Measurements from ENCODE around the gene ROBO2.

The ROBO2 gene

DNA sequence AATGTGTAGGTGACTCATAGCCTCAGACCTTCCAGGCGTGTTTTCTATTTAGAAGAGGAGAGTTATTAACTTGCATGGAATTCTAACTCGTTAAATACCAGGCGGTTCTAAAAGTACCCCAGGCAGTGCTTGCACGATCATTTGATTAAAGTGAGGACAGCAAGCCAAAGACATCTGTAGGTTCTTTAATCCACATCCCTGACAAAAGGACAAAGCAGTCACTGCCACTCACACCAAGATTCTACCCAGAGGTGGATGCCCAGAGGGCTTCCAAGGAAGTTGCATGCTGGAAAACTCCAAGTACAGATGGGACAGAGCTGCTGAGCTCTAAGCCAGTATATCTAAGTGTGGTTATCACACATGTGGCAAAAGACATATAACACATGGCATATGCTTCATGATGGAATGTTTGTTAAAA lies 372.1 kb downstream of the ROBO2 start:
- DNase-seq (ENCODE audit: extremely low read depth, insufficient read length) = no peak
- Histone ChIP-seq H3K27me3 (replicated peaks; ENCODE audit: control insufficient read depth, insufficient read depth, low read length) (no peaks in the 10 kb centered on the region), H3K4me3 (replicated peaks; ENCODE audit: low read depth, low read length) (no peak overlapping the region), H3K36me3 (ENCODE audit: control insufficient read depth, insufficient read depth, low read length) (no peaks in the 10 kb centered on the region)
- TF ChIP-seq, protein P1, sequence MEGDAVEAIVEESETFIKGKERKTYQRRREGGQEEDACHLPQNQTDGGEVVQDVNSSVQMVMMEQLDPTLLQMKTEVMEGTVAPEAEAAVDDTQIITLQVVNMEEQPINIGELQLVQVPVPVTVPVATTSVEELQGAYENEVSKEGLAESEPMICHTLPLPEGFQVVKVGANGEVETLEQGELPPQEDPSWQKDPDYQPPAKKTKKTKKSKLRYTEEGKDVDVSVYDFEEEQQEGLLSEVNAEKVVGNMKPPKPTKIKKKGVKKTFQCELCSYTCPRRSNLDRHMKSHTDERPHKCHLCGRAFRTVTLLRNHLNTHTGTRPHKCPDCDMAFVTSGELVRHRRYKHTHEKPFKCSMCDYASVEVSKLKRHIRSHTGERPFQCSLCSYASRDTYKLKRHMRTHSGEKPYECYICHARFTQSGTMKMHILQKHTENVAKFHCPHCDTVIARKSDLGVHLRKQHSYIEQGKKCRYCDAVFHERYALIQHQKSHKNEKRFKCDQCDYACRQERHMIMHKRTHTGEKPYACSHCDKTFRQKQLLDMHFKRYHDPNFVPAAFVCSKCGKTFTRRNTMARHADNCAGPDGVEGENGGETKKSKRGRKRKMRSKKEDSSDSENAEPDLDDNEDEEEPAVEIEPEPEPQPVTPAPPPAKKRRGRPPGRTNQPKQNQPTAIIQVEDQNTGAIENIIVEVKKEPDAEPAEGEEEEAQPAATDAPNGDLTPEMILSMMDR (IDR thresholded peaks at IDR 0.05; ENCODE audit: insufficient read depth, low read length, poor library complexity, severe bottlenecking) = no peak

DNA sequence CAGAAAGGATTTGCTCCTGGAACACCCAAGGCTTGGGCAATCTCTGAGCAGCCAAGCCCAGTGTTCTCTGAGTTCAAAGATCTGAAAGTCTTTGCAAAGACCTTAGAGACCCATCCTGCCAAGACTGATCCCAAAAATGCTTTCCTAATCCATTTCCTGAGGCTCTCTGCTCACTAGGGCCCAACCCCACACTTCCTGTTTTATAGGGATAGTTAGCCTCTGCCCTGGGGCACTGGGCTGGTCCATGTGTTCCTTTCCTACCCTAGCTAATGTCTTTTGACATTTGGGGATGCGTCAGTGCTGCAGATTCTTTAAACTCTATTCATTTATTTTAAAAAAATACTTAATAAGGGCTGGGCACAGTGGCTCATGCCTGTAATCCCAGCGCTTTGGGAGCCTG lies 372.7 kb downstream of the ROBO2 start:
- no peak for DNase-seq (ENCODE audit: extremely low read depth, insufficient read length)
- TF ChIP-seq, protein P1 (IDR thresholded peaks at IDR 0.05; ENCODE audit: insufficient read depth, low read length, poor library complexity, severe bottlenecking) = no peak
- no peak overlapping the region for H3K4me3 ChIP-seq (replicated peaks; ENCODE audit: low read depth, low read length)
- H3K36me3 ChIP-seq (ENCODE audit: control insufficient read depth, insufficient read depth, low read length) = no peaks in the 10 kb centered on the region
- H3K27me3 ChIP-seq (replicated peaks; ENCODE audit: control insufficient read depth, insufficient read depth, low read length) = no peaks in the 10 kb centered on the region

DNA sequence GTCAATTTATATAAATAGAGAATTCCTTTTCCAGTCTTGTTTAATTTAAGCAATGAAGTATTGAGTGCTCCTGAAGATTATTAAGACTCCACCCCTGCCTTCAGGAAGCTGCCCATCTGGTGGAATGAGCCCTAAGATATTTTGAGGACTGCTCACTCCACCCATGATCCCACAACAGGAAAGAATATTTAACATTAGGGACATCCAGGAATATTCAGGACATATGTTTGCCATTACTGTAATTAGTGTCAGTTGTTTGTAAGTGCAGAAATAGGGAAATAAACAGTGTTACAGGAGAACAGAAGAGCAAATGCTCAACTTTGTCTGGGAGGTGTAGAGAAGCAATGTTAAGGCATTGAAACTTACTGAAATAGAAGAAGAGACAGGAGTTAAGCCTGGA lies 375.0 kb downstream of the ROBO2 start:
- no peak overlapping the region for H3K4me3 ChIP-seq (replicated peaks; ENCODE audit: low read depth, low read length)
- TF ChIP-seq, protein P1 (IDR thresholded peaks at IDR 0.05; ENCODE audit: insufficient read depth, low read length, poor library complexity, severe bottlenecking) = no peak
- H3K36me3 ChIP-seq (ENCODE audit: control insufficient read depth, insufficient read depth, low read length) = no peaks in the 10 kb centered on the region

DNA sequence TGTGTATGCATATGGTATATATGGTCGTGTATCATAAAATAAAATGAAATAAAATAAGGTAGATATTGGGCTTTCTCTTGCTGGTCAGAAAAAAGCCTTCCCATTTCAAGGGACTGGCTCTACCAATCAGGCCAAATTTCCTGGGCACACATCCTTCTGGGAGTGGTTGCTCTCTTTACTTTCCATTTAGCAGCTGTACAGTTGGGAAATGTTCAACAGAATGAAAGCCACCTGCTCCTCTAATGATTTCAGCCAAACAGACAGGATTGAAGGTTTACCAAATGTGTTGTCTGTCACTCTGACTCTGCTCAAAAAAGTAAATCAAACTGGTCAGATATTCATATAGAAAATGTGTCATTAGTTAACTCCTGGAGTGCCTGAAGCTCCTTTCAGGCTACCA lies 380.4 kb downstream of the ROBO2 start:
- TF ChIP-seq, protein P1 (IDR thresholded peaks at IDR 0.05; ENCODE audit: insufficient read depth, low read length, poor library complexity, severe bottlenecking) = no peak
- Histone ChIP-seq H3K4me3 (replicated peaks; ENCODE audit: low read depth, low read length) (no peak overlapping the region), H3K27me3 (replicated peaks; ENCODE audit: control insufficient read depth, insufficient read depth, low read length) (no peaks in the 10 kb centered on the region), H3K36me3 (ENCODE audit: control insufficient read depth, insufficient read depth, low read length) (no peaks in the 10 kb centered on the region)
- DNase-seq (ENCODE audit: extremely low read depth, insufficient read length) = no peak

More for the DNA sequence above, 375.0 kb downstream of the ROBO2 start:
- DNase-seq (ENCODE audit: extremely low read depth, insufficient read length) = no peak
- no peaks in the 10 kb centered on the region for H3K27me3 ChIP-seq (replicated peaks; ENCODE audit: control insufficient read depth, insufficient read depth, low read length)

DNA sequence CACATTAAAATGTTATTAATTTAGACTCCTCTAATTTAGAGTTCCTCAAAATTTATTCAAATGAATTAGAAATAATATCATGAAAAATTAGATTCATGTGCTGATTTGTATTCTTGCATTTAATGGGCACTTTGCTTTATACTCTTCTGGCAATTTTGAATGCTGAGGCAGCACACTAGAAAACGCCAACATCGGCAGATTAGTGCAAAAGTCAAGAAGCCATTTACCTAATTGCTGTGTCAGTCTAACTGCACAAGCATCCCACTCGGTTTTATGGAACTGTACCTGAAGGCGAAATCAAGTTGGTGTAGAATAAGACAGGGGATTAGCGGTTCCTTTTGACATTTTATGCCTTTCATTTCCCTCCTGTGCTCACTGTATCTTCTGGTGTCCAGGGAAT lies 382.0 kb downstream of the ROBO2 start:
- DNase-seq (ENCODE audit: extremely low read depth, insufficient read length) = no peak
- H3K27me3 ChIP-seq (replicated peaks; ENCODE audit: control insufficient read depth, insufficient read depth, low read length) = no peaks in the 10 kb centered on the region
- no peaks in the 10 kb centered on the region for H3K36me3 ChIP-seq (ENCODE audit: control insufficient read depth, insufficient read depth, low read length)
- TF ChIP-seq, protein P1 (IDR thresholded peaks at IDR 0.05; ENCODE audit: insufficient read depth, low read length, poor library complexity, severe bottlenecking) = no peak
- no peak overlapping the region for H3K4me3 ChIP-seq (replicated peaks; ENCODE audit: low read depth, low read length)

DNA sequence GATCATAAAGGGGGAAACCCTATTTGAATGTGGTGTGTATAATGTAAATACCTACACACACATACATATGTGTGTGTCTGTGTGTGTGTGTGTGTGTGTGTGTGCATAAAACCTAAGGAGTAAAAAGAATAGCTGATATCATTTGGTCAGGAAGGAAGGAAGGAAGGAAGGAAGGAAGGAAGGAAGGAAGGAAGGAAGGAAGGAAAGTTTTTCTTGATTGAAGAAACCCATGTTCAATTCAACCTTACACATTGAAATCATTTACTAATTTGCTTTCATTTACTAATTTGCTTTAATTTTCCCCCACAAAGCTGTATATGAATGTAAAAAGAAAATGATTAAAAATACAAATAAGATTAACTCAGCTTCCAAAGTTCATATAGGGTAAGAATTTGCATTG lies 386.6 kb downstream of the ROBO2 start:
- TF ChIP-seq, protein P1 (IDR thresholded peaks at IDR 0.05; ENCODE audit: insufficient read depth, low read length, poor library complexity, severe bottlenecking) = no peak
- DNase-seq (ENCODE audit: extremely low read depth, insufficient read length) = no peak
- H3K4me3 ChIP-seq (replicated peaks; ENCODE audit: low read depth, low read length) = no peak overlapping the region
- no peaks in the 10 kb centered on the region for H3K36me3 ChIP-seq (ENCODE audit: control insufficient read depth, insufficient read depth, low read length)
- H3K27me3 ChIP-seq (replicated peaks; ENCODE audit: control insufficient read depth, insufficient read depth, low read length) = no peaks in the 10 kb centered on the region
